Ecto neural progenitor cell (in vitro differentiated cells): ENCODE data around the gene SEC61B.

Experiments used
- DNase-seq: peaks from one replicate; pipeline ENCODE4 v3.0.0-alpha.2; 2018; ENCODE audit warnings: low spot score

Gene SEC61B

DNA sequence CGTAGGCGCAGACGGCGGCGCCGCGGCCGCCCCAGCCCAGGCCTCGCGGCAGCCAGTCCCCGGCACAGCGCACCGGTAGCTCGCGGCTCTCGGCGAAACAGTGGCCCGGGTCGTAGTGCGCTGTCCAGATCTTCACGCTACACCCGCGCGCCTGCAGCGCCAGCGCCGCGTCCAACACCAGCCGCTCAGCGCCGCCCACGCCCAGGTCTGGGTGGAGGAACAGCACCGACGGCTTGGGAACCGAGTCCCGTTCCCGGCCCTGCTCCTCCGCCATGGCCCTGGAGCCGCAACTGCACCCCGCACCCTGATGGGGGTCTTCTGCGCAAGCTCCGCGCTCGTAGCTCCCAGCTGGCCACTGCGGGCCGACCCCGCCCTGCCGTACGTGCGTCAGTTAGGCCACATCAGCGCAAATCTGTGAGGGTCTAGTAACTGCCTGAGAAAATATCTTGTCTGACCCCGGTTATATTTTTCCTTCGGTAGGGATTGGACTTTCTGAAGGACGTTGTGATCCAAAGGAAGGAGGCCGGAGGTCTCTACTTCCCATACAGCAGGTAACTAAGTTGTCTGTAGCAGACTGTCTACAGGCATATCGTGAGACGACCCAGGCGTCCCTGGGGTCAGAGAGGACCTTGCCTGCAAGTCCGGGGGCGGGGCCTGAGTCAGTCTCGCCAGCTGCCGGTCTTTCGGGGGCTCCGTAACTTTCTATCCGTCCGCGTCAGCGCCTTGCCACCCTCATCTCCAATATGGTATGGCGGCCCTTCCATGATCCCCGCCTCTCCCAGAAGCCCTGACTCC, at the start of gene SEC61B, which contains the start of gene ALG2:
Gene SEC61B (plus strand): TSS at position 662 of the 795 bp plus-strand sequence. CDS start 82 bp downstream, at position 744.
Gene ALG2 (minus strand): TSS at position 322 of the 795 bp plus-strand sequence. CDS start 48 bp downstream, at position 274.
- peak; percentile 93 for DNase-seq

- DNase-seq, result no peak
Measured at GRCh38 chr9:99173570-99174504, 48.2 kb upstream of the SEC61B start.

GRCh38 chr9:99176527-99177013, 45.5 kb upstream of the SEC61B start:
- no peak for DNase-seq

DNA sequence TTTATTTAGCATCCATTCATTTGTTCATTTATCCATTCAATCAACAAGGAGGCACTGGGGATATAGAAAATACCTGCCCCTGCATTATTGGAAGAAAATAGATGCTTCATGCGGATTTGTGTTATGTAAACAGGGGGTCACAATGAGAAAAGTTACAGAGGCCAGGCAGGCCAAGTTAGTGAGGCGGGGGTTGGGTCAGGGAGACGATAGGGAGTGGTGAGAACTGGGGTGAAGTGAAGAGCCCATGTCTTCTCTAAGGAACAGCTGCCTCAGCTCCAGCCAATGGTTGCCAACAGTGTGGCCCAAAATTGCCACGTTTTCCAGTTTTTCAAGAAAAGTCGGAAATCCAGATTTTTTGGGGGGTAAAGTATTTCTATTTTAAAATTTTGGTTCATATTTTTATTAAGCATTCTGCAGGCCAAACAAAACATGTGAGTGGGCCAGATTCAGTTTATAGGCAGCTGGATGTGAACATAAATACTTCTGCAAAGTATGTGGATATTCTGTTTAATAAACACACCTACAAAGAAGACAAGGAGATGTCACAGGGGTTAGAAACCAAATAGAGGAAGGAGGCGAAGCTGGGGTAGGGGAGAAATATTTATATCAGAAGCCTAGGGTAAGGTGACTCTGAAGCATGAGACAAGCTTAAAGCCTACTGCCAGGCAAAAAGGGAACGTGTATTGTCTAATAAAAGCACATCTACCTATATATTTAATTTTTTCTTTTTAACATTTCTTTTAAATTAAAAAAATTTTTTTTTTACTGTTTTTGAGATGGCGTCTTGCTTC, 44.3 kb upstream of the SEC61B start:
- no peak for DNase-seq

GRCh38 chr9:99178912-99179872, 42.9 kb upstream of the SEC61B start:
- DNase-seq, result no peak

GRCh38 chr9:99180199-99180598, 41.9 kb upstream of the SEC61B start:
- no peak for DNase-seq

DNA sequence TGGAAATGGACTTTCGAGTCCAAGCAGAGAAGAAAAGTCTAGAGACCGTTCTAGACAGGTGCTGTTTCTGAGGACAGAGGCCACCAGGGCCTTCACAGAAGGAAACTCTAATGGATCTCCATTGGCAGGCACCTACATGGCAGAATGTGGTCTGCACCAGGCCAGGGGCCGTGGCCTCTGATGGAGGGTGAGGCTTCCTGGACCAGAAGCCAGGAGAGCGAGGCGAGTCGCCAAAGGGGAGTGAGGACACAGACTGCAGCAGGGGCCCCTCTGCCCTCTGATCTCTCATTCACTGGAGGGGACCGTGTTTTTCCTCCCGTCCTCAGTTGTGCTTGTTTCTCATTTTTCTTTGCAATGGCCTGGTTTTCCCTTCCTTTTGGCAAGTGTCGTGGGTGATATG, 41.4 kb upstream of the SEC61B start:
- DNase-seq, result no peak

DNA sequence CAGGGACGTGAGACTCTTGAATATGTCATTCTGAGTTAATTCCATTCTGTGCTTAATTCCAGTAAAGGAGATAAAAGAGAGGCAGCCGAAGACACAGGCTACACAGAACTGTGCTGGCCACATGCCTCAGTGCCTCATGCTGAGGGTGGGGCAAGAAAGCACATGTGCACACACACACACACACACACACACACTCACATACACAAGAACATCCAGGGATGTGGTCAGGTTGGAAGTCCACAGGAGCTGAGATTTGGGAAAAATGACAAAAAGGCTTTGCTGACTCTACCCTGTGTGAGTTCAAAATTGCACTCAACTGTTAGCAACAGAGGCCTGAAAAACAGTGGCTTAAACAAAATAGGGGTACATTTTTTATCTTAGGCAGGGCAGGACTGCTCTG, 40.9 kb upstream of the SEC61B start:
- no peak for DNase-seq

- no peak for DNase-seq
Measured at GRCh38 chr9:99181621-99182020, 40.5 kb upstream of the SEC61B start.

DNA sequence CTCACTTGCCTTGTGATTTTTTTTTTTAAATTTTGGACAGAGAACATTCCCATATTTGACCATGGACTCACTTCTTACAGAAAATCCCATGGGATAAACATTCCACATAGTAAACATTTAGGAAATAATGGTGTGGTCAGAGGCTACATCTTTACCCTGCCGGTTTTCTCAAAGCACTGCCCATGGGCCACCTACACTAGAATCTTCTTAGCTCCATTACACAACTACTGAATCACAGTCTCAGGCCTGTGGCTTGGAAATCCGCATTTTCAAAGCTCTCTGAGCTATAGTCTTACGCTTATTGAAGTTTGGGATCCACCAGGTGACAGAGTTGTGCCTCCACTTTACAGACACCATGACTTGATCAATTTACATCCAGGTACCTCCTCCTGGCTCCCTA, 39.7 kb upstream of the SEC61B start:
- no peak for DNase-seq

GRCh38 chr9:99183616-99184015, 38.5 kb upstream of the SEC61B start:
- DNase-seq, result no peak

GRCh38 chr9:99184110-99184474, 38.0 kb upstream of the SEC61B start:
- DNase-seq, result no peak

DNA sequence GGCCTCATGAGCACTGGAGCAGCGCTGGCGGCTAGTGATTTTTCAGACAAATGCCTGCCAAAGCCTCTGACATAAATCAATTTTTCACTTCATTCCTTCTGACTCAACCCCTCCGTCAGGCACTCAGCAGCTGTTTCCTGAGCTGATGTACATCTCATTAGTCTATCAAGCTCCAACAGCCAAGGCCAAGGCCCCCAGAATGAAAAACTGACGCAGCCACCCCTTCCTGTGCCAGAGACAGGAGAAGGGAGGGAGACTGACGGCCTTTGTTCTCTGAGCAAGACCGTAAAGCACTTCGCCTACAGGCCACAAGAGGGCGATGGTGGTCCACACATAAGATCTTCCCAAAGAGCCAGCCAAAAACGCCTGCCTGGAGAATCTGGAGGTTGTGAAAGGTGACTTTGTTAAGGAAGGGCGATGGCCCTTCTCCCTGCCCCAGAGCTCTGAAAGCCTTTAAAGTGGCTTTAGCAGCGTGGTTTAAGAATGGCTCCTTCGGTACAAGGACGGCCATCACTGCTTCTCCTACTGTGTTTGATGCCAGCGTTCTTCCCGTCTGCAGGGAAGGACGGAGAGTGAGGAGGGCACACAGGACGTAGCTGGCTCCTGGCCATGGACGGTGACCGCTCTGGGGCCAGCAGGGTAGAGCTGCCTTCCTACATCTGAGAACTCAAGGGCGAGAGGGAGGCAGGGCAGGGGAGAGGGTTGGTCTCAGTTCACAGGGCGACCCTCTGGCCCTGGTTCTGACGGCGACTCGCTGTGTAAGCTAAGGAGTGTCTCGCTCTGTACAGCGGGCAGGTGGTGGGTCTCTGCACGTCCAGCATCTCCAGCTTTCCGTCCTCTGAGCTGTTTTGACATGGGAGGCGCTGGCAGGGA, 37.4 kb upstream of the SEC61B start:
- DNase-seq, result peak; percentile 86

DNA sequence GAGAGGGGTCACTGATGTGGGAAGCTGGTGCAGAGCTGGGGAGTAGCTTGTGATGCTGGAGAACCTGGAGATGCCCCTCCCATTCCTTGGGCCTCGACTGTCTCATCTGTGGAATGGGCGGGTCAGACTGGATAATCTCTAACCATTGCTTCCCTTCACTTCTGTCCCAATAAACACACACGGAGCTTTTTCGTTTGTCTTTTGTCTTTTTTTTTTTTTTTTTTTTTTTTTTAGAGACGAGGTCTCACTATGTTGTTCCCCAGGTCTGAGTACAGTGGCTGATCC, 36.8 kb upstream of the SEC61B start:
- DNase-seq, result no peak

DNA sequence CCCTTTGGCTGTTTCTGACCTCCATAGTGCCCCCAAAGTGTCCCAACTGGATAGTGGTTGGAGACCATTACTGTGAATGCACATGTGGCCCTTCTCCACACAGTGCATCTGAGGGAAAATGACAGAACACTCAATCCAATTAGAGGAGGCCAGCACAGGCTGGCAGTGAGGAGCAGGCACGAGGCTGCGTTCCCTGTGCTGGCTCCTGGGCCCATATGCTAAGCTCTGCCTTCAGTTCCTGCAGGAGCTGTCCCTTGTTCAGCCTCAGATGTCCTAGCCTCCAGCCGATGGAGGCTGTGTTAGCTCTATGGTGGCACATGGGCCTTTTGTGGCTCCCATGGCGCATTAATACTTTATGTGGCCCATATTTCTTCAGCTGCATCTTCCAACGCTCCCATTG, 36.1 kb upstream of the SEC61B start:
- DNase-seq, result no peak

GRCh38 chr9:99187311-99187710, 34.8 kb upstream of the SEC61B start:
- no peak for DNase-seq

DNA sequence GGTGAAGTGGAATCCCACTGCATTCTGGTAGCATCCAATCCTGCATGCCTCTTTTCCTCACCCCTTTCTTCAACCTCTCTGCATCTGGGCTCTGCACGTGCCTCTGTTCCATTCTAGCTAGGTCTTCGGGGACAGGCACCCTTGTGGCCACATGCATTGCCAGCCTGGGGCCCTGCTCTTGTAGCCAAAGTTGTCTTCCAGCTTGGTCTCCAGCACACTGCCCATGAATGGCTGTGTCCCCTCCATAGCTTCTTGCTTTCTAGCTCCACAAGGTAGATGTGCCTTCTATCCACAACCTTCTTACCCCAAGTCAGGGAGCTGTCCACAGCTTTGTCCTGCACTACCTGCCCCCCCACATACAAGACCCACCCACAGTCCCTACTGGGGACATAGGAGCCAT, 32.9 kb upstream of the SEC61B start:
- DNase-seq, result no peak

GRCh38 chr9:99189887-99190596, 32.0 kb upstream of the SEC61B start:
- DNase-seq, result no peak

- no peak for DNase-seq
Measured at GRCh38 chr9:99190597-99191283, 31.3 kb upstream of the SEC61B start.
